Osteocyte (in vitro differentiated cells): ENCODE measurements around the gene CACNG1. TPM values are rescaled to one million over a fixed set of nuclear protein-coding genes. Genes with fewer than 3 reads are reported as not detected.

Experiments
- DNase-seq: peaks from one replicate; pipeline ENCODE4 v3.0.0; 2021; ENCODE audit warnings: mixed read lengths; ENCODE audit not compliant: unreplicated experiment; ENCODE audit errors: extremely low spot score
- H3K27ac Mint-ChIP-seq: one replicate; pipeline ENCODE4 v1.8.0; 2021; ENCODE audit warnings: mild to moderate bottlenecking, mixed read lengths; ENCODE audit not compliant: unreplicated experiment
- H3K27me3 Mint-ChIP-seq: one replicate; pipeline ENCODE4 v1.8.0; 2021; ENCODE audit warnings: mixed read lengths; ENCODE audit not compliant: unreplicated experiment
- H3K36me3 Mint-ChIP-seq: one replicate; pipeline ENCODE4 v1.8.0; 2021; ENCODE audit warnings: mixed read lengths; ENCODE audit not compliant: unreplicated experiment
- H3K4me1 Mint-ChIP-seq: one replicate; pipeline ENCODE4 v1.8.0; 2021; ENCODE audit warnings: mixed read lengths; ENCODE audit not compliant: unreplicated experiment
- H3K4me3 Mint-ChIP-seq: one replicate; pipeline ENCODE4 v1.8.0; 2021; ENCODE audit warnings: mild to moderate bottlenecking, moderate library complexity, mixed read lengths; ENCODE audit not compliant: unreplicated experiment
- H3K9me3 Mint-ChIP-seq: one replicate; pipeline ENCODE4 v1.8.0; 2021; ENCODE audit warnings: mixed read lengths; ENCODE audit not compliant: unreplicated experiment
- total RNA-seq: library from RNA; stranded (reverse); gene quantifications from 2 replicates; pipeline ENCODE4 v1.2.1, GENCODE V29; 2021
- TF ChIP-seq, protein P1 (sequence below): fragments of 200-600 bp; sonication (generic); IDR thresholded peaks from 2 replicates; pipeline ENCODE4 v1.5.0; 2021; ENCODE audit warnings: antibody characterized with exemption, mild to moderate bottlenecking, moderate library complexity

CACNG1 gene
- total RNA-seq, 1 donor from 2014 or later, result not detected

GRCh38 chr17:67078292-67078691, 33.9 kb downstream of the CACNG1 start:
- no peak overlapping the region for H3K27ac Mint-ChIP-seq
- no peaks in the 10 kb centered on the region for H3K27me3 Mint-ChIP-seq
- H3K9me3 Mint-ChIP-seq, result no peaks in the 10 kb centered on the region
- no peak for DNase-seq
- TF ChIP-seq, protein P1, sequence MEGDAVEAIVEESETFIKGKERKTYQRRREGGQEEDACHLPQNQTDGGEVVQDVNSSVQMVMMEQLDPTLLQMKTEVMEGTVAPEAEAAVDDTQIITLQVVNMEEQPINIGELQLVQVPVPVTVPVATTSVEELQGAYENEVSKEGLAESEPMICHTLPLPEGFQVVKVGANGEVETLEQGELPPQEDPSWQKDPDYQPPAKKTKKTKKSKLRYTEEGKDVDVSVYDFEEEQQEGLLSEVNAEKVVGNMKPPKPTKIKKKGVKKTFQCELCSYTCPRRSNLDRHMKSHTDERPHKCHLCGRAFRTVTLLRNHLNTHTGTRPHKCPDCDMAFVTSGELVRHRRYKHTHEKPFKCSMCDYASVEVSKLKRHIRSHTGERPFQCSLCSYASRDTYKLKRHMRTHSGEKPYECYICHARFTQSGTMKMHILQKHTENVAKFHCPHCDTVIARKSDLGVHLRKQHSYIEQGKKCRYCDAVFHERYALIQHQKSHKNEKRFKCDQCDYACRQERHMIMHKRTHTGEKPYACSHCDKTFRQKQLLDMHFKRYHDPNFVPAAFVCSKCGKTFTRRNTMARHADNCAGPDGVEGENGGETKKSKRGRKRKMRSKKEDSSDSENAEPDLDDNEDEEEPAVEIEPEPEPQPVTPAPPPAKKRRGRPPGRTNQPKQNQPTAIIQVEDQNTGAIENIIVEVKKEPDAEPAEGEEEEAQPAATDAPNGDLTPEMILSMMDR, result no peak
- H3K4me1 Mint-ChIP-seq, result peaks cover 2% of the 10 kb centered on the region
- H3K36me3 Mint-ChIP-seq, result peaks cover 38% of the 10 kb centered on the region
- no peak overlapping the region for H3K4me3 Mint-ChIP-seq

- TF ChIP-seq, protein P1, result no peak
- Mint-ChIP-seq H3K4me1 (peaks cover 2% of the 10 kb centered on the region), H3K27me3 (no peaks in the 10 kb centered on the region), H3K9me3 (no peaks in the 10 kb centered on the region), H3K36me3 (peaks cover 39% of the 10 kb centered on the region), H3K4me3 (no peak overlapping the region), H3K27ac (no peak overlapping the region)
- DNase-seq, result no peak
These were observed 35.1 kb downstream of the CACNG1 start for GRCh38 chr17:67079491-67079890.

- Mint-ChIP-seq H3K4me1 (peaks cover 2% of the 10 kb centered on the region), H3K27me3 (no peaks in the 10 kb centered on the region), H3K9me3 (no peaks in the 10 kb centered on the region), H3K27ac (no peak overlapping the region), H3K4me3 (no peak overlapping the region), H3K36me3 (peaks cover 47% of the 10 kb centered on the region)
- TF ChIP-seq, protein P1, result no peak
- no peak for DNase-seq
These were observed 36.5 kb downstream of the CACNG1 start for GRCh38 chr17:67080804-67081203.

GRCh38 chr17:67082107-67082506, 37.8 kb downstream of the CACNG1 start:
- TF ChIP-seq, protein P1, result no peak
- Mint-ChIP-seq H3K27me3 (no peaks in the 10 kb centered on the region), H3K36me3 (peaks cover 46% of the 10 kb centered on the region), H3K4me1 (peaks cover 2% of the 10 kb centered on the region), H3K4me3 (no peak overlapping the region), H3K27ac (no peak overlapping the region), H3K9me3 (no peaks in the 10 kb centered on the region)
- DNase-seq, result no peak

GRCh38 chr17:67085406-67085805, 41.1 kb downstream of the CACNG1 start:
- Mint-ChIP-seq H3K9me3 (peaks cover 4% of the 10 kb centered on the region), H3K27ac (no peak overlapping the region), H3K36me3 (peaks cover 47% of the 10 kb centered on the region), H3K27me3 (no peaks in the 10 kb centered on the region), H3K4me3 (no peak overlapping the region), H3K4me1 (peaks cover 2% of the 10 kb centered on the region)
- TF ChIP-seq, protein P1, result no peak
- DNase-seq, result no peak
